Inflammatory macrophage (primary cell): ENCODE data around the gene GULP1.
"Not testable (repeated sequence)": the region's sequence is repeated elsewhere in the genome, so short reads cannot be mapped to it uniquely, and the experiment has no call there.

Experiments
- DNase-seq, 2 donors: peaks; one replicate each; pipeline ENCODE4 v3.0.0-alpha.2; 2020 to 2022

The GULP1 gene

GRCh38 chr2:188293601-188294351, 2.1 kb downstream of the GULP1 start:
- DNase-seq = no peak

GRCh38 chr2:188294352-188294926, 2.8 kb downstream of the GULP1 start:
- DNase-seq = no peak

GRCh38 chr2:188295067-188295685, 3.5 kb downstream of the GULP1 start:
- no peak for DNase-seq

- DNase-seq = no peak
Measured at GRCh38 chr2:188297978-188298377, 6.3 kb downstream of the GULP1 start.

- DNase-seq = not testable (repeated sequence)
Measured at GRCh38 chr2:188298937-188299371, 7.3 kb downstream of the GULP1 start.

GRCh38 chr2:188303363-188304031, 11.8 kb downstream of the GULP1 start:
- DNase-seq = no peak

GRCh38 chr2:188305271-188305670, 13.6 kb downstream of the GULP1 start:
- DNase-seq = no peak

GRCh38 chr2:188306271-188306670, 14.6 kb downstream of the GULP1 start:
- DNase-seq = no peak

GRCh38 chr2:188307850-188308283, 16.2 kb downstream of the GULP1 start:
- no peak for DNase-seq

- DNase-seq = no peak
Measured at GRCh38 chr2:188308483-188308882, 16.8 kb downstream of the GULP1 start.

- no peak for DNase-seq
Measured at GRCh38 chr2:188309364-188309763, 17.7 kb downstream of the GULP1 start.

- DNase-seq = no peak
Measured at GRCh38 chr2:188314314-188315054, 22.8 kb downstream of the GULP1 start.

GRCh38 chr2:188315750-188316149, 24.1 kb downstream of the GULP1 start:
- DNase-seq = no peak

GRCh38 chr2:188316342-188316741, 24.7 kb downstream of the GULP1 start:
- DNase-seq = no peak

GRCh38 chr2:188316791-188317423, 25.2 kb downstream of the GULP1 start:
- no peak for DNase-seq

GRCh38 chr2:188318161-188318749, 26.6 kb downstream of the GULP1 start:
- no peak for DNase-seq

GRCh38 chr2:188319838-188320237, 28.2 kb downstream of the GULP1 start:
- no peak for DNase-seq

- DNase-seq = no peak
Measured at GRCh38 chr2:188320861-188321260, 29.2 kb downstream of the GULP1 start.

- no peak for DNase-seq
Measured at GRCh38 chr2:188322569-188323551, 31.2 kb downstream of the GULP1 start.

- no peak for DNase-seq
Measured at GRCh38 chr2:188324067-188324466, 32.4 kb downstream of the GULP1 start.
